SK-N-SH (cell line): ENCODE results near the gene OSBPL5. TPM values are rescaled to one million over a fixed set of nuclear protein-coding genes. Genes with fewer than 3 reads are reported as not detected.

Experiments
- CTCF ChIA-PET: fragments of 300-600, 350-600 bp; formaldehyde crosslinking; extraction: SDS; loops from one replicate; lab custom pipeline; 2021; lab: Yijun Ruan, JAX
- POLR2A ChIA-PET: fragments of 350-600 bp; sonication (Branson Sonifier 250); formaldehyde crosslinking; extraction: SDS; loops from one replicate; lab custom pipeline; 2020; ENCODE audit warnings: antibody characterized with exemption, inconsistent platforms; lab: Yijun Ruan, JAX
- DNase-seq: peaks from one replicate; pipeline ENCODE4 v3.0.0; 2012
- H2AFZ ChIP-seq: fragments of 200-600 bp; sonication (generic); 2 replicates; pipeline ENCODE4 v1.8.1; 2016; ENCODE audit warnings: antibody characterized with exemption, mild to moderate bottlenecking, low read depth
- H3F3A ChIP-seq: fragments of 200-600 bp; sonication (generic); replicated peaks from 2 replicates; pipeline ENCODE3; 2016; ENCODE audit warnings: antibody characterized with exemption, mild to moderate bottlenecking; ENCODE audit not compliant: insufficient read depth
- H3K27ac ChIP-seq, 2 experiments: fragments of 200-500 bp in 1 of 2; fragments of 200-600 bp in 1 of 2; sonication (Bioruptor generic) in 1 of 2; sonication (generic), shearing (Covaris generic) in 1 of 2; 2 replicates each; pipeline versions ENCODE4 v1.5.1 to v1.6.1; 2014 to 2016; ENCODE audit warnings: low read depth in 2 of 2, inconsistent platforms in 1 of 2, low read length in 1 of 2, mild to moderate bottlenecking in 1 of 2, mixed read lengths in 1 of 2
- H3K27me3 ChIP-seq: fragments of 200-600 bp; sonication (generic), shearing (Covaris generic); 2 replicates; pipeline ENCODE4 v1.6.1; 2016; ENCODE audit warnings: mixed run types; ENCODE audit not compliant: insufficient read depth
- H3K36me3 ChIP-seq, 2 experiments: fragments of 200-500 bp in 1 of 2; fragments of 200-600 bp in 1 of 2; sonication (Bioruptor generic) in 1 of 2; sonication (generic) in 1 of 2; replicated peaks in 1 of 2; 2 replicates each; pipeline versions ENCODE3 to v1.5.1; 2014 to 2016; ENCODE audit warnings: low read length in 1 of 2, mild to moderate bottlenecking in 1 of 2; ENCODE audit not compliant: insufficient read depth in 2 of 2, control insufficient read depth in 1 of 2
- H3K4me1 ChIP-seq, 2 experiments: fragments of 200-500 bp in 1 of 2; fragments of 200-600 bp in 1 of 2; sonication (Bioruptor generic) in 1 of 2; sonication (generic), shearing (Covaris generic) in 1 of 2; 2 replicates each; pipeline versions ENCODE4 v1.5.1 to v1.6.1; 2014 to 2016; ENCODE audit warnings: low read depth in 1 of 2, low read length in 1 of 2, mixed run types in 1 of 2; ENCODE audit not compliant: insufficient read depth in 2 of 2, control insufficient read depth in 1 of 2
- H3K4me2 ChIP-seq: fragments of 200-600 bp; sonication (generic), shearing (Covaris generic); 2 replicates; pipeline ENCODE4 v1.6.1; 2017; ENCODE audit warnings: mixed run types
- H3K4me3 ChIP-seq, 2 experiments: fragments of 200-500 bp in 1 of 2; fragments of 200-600 bp in 1 of 2; sonication (Bioruptor generic) in 1 of 2; sonication (generic), shearing (Covaris generic) in 1 of 2; 2 replicates each; pipeline versions ENCODE4 v1.5.1 to v1.8.1; 2014 to 2016; ENCODE audit warnings: low read depth in 2 of 2, inconsistent platforms in 1 of 2, low read length in 1 of 2, mild to moderate bottlenecking in 1 of 2, mixed read lengths in 1 of 2, moderate library complexity in 1 of 2
- H3K79me2 ChIP-seq: fragments of 200-600 bp; sonication (generic); 2 replicates; pipeline ENCODE4 v1.8.1; 2017; ENCODE audit warnings: mild to moderate bottlenecking; ENCODE audit not compliant: insufficient read depth
- H3K9ac ChIP-seq: fragments of 200-600 bp; sonication (generic); 2 replicates; pipeline ENCODE4 v1.6.1; 2017; ENCODE audit warnings: mixed run types
- H3K9me2 ChIP-seq: fragments of 200-600 bp; sonication (generic); 2 replicates; pipeline ENCODE4 v1.6.1; 2017; ENCODE audit warnings: mixed run types
- H3K9me3 ChIP-seq: fragments of 200-600 bp; sonication (generic); 2 replicates; pipeline ENCODE4 v1.6.1; 2017; ENCODE audit warnings: mixed run types, mild to moderate bottlenecking, moderate library complexity
- H4K20me1 ChIP-seq: fragments of 200-600 bp; sonication (generic); 2 replicates; pipeline ENCODE4 v1.6.1; 2017; ENCODE audit warnings: mild to moderate bottlenecking, mixed run types; ENCODE audit not compliant: insufficient read depth
- ELF1 ChIP-seq: IDR thresholded peaks from 2 replicates; pipeline ENCODE4 v1.4.0; 2012
- FOSL2 ChIP-seq: IDR thresholded peaks from 2 replicates; pipeline ENCODE4 v1.4.0; 2012; ENCODE audit warnings: low read depth, mild to moderate bottlenecking, moderate library complexity, borderline replicate concordance
- GATA2 ChIP-seq: sonication (generic); formaldehyde crosslinking; IDR thresholded peaks from 2 replicates; pipeline ENCODE4 v1.5.0; 2020; ENCODE audit warnings: mild to moderate bottlenecking, missing genetic modification reagents
- IRF3 ChIP-seq: fragments of 150-350 bp; IDR thresholded peaks from 2 replicates; pipeline ENCODE4 v1.6.1; 2016; ENCODE audit warnings: mild to moderate bottlenecking, low read depth, low read length
- MEF2A ChIP-seq: IDR thresholded peaks from 2 replicates; pipeline ENCODE4 v1.4.0; 2012; ENCODE audit warnings: low read depth, borderline replicate concordance
- NFIC ChIP-seq: IDR thresholded peaks from 2 replicates; pipeline ENCODE4 v1.4.0; 2012; ENCODE audit warnings: borderline replicate concordance
- NRF1 ChIP-seq: IDR thresholded peaks from 2 replicates; pipeline ENCODE4 v1.6.1; 2012; ENCODE audit warnings: low read depth, mild to moderate bottlenecking, low read length
- POLR2AphosphoS5 ChIP-seq: IDR thresholded peaks from 2 replicates; pipeline ENCODE4 v1.6.1; 2012; ENCODE audit warnings: low read depth, low read length
- RFX5 ChIP-seq: IDR thresholded peaks from 2 replicates; pipeline ENCODE4 v1.6.1; 2012; ENCODE audit warnings: mild to moderate bottlenecking, improper control_type of control experiment, low read length
- TCF12 ChIP-seq: IDR thresholded peaks from 2 replicates; pipeline ENCODE4 v1.4.0; 2012
- USF1 ChIP-seq: IDR thresholded peaks from 2 replicates; pipeline ENCODE4 v1.4.0; 2012; ENCODE audit warnings: low read depth, borderline replicate concordance
- YY1 ChIP-seq: IDR thresholded peaks from 2 replicates; pipeline ENCODE4 v1.4.0; 2012; ENCODE audit warnings: low read depth, mild to moderate bottlenecking
- WGBS: methylation state at CpG from one replicate; pipeline ENCODE4 v1.1.6; 2017; ENCODE audit warnings: low lambda C conversion rate; 5-methylcytosine and 5-hydroxymethylcytosine counted together
- polyA plus RNA-seq, 3 experiments: library from polyadenylated mRNA; depleted of rRNA; stranded (reverse); fragments of >200 nt; gene quantifications; 2 replicates each; pipeline ENCODE4 v1.2.3, GENCODE V29; 2012
- TF ChIP-seq, protein P1 (sequence below): IDR thresholded peaks from 2 replicates; pipeline ENCODE4; 2012
- TF ChIP-seq, protein P2 (sequence below): IDR thresholded peaks from 2 replicates; pipeline ENCODE4 v1.4.0; 2012; ENCODE audit warnings: low read depth

The OSBPL5 gene
- polyA plus RNA-seq, 1 of the 3 experiments (the other 2 are of a cell fraction): 10.9 TPM

DNA sequence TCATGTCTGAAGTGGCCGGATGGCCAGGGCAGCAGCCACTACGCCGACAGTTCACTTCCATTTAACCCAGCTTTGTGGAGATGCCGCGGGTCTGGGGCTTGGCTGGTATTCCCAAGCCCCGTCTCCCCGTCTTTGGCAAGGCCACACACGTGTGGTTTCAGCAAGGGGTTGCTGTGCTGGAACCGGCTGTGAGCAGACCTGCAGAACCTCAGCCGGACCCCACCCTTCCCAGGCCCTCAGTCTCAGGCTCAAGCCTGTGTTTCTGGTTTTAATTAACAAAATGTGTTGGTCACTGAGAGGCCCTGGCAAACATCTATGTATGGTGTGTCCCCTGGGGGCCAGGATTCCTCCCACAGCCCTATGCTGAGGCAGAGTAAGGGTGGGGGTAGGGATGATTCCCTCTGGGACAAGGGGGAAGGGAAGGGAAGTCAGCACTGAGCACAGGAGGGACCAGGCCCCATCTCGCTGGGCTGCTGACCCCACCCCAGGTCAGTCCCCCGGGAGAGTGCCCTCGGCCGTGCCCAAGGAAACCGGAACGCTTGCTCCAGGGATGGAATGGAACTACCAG lies 9.3 kb downstream of the OSBPL5 start (continued):
- TF ChIP-seq, protein P1, sequence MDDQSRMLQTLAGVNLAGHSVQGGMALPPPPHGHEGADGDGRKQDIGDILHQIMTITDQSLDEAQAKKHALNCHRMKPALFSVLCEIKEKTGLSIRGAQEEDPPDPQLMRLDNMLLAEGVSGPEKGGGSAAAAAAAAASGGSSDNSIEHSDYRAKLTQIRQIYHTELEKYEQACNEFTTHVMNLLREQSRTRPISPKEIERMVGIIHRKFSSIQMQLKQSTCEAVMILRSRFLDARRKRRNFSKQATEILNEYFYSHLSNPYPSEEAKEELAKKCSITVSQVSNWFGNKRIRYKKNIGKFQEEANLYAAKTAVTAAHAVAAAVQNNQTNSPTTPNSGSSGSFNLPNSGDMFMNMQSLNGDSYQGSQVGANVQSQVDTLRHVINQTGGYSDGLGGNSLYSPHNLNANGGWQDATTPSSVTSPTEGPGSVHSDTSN: no peak
- TF ChIP-seq USF1: no peak
- TF ChIP-seq GATA2 (CRISPR knock-in tag): peak; percentile 27; the same call in 1 of the 2 replicates
- no peak for TF ChIP-seq IRF3
- no peak for TF ChIP-seq RFX5
- TF ChIP-seq NRF1: no peak
- peak; percentile 87 for TF ChIP-seq TCF12
- TF ChIP-seq, protein P2, sequence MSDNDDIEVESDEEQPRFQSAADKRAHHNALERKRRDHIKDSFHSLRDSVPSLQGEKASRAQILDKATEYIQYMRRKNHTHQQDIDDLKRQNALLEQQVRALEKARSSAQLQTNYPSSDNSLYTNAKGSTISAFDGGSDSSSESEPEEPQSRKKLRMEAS: no peak
- TF ChIP-seq, all 33 proteins: peak for 8

- no CpG with 5 or more reads among the region's 3 CpGs for WGBS
- H3K4me2 ChIP-seq: peak overlapping the region; percentile 41; the same call in 1 of the 2 replicates
- H3K9ac ChIP-seq: no peak overlapping the region
- no peaks in the 10 kb centered on the region for H3F3A ChIP-seq
- H3K4me1 ChIP-seq: peaks cover 8 to 62% of the 10 kb centered on the region in 2 experiments
- ChIA-PET POLR2A (no interaction called here), CTCF (interaction anchor here (0.9 to 1.0 kb wide), 3 partner anchors 39 to 226 kb away, joined by 3 read pairs; partner anchors contain the start of gene PHLDA2)
- H3K79me2 ChIP-seq: peaks cover 53% of the 10 kb centered on the region
- H4K20me1 ChIP-seq: peaks cover 62% of the 10 kb centered on the region
- H3K36me3 ChIP-seq: no peaks in the 10 kb centered on the region
- no peak for TF ChIP-seq RFX5
- no peak for TF ChIP-seq MEF2A
- TF ChIP-seq POLR2AphosphoS5: no peak
- TF ChIP-seq NRF1: no peak
- TF ChIP-seq USF1: no peak
- TF ChIP-seq ELF1: no peak
- TF ChIP-seq TCF12: no peak
- no peak for TF ChIP-seq YY1
- no peak for TF ChIP-seq FOSL2
- TF ChIP-seq NFIC: no peak
- TF ChIP-seq, protein P2: no peak
- TF ChIP-seq, all 33 proteins: peak for 0
- Histone ChIP-seq H2AFZ (no peak overlapping the region), H3K4me3 (no peak overlapping the region), H3K9me2 (no peaks in the 10 kb centered on the region), H3K27ac (no peak overlapping the region), H3K27me3 (no peaks in the 10 kb centered on the region), H3K9me3 (no peaks in the 10 kb centered on the region)
- no peak for DNase-seq
Measured at GRCh38 chr11:3155216-3155615, 9.9 kb downstream of the OSBPL5 start.
